Sciatic nerve (tissue), 2 donors: ENCODE results near the gene USP43. TPM values are rescaled to one million over a fixed set of nuclear protein-coding genes. Genes with fewer than 3 reads are reported as not detected.

ENCODE experiments used
- ATAC-seq: fragments of 200-7000 bp; cut with Tn5 transposase; one replicate; pipeline ENCODE4 v1.9.1; 2020; ENCODE audit warnings: mild to moderate bottlenecking, moderate library complexity
- DNase-seq: peaks from one replicate; pipeline ENCODE4 v3.0.0-alpha.2; 2020; ENCODE audit warnings: low spot score
- intact Hi-C: fragments of 100-400 bp; cut with DNase I; formaldehyde crosslinking; loops from one replicate; pipeline ENCODE4 v1.14.2; 2022
- total RNA-seq: library from RNA; stranded (reverse); fragmentation: NEBNext Ultra II Directional; extraction: Animal tissue kit (Norgen Biotek cat#: 25700); gene quantifications from one replicate; pipeline ENCODE4 v1.2.1, GENCODE V29; 2021
- donor health status: DM: no; HTN: no; CAD: no.
- donor health status: DM: no; HTN: no; CAD: no.

USP43 gene
- total RNA-seq, 1 donor from 2014 or later, result 0.18 TPM

DNA sequence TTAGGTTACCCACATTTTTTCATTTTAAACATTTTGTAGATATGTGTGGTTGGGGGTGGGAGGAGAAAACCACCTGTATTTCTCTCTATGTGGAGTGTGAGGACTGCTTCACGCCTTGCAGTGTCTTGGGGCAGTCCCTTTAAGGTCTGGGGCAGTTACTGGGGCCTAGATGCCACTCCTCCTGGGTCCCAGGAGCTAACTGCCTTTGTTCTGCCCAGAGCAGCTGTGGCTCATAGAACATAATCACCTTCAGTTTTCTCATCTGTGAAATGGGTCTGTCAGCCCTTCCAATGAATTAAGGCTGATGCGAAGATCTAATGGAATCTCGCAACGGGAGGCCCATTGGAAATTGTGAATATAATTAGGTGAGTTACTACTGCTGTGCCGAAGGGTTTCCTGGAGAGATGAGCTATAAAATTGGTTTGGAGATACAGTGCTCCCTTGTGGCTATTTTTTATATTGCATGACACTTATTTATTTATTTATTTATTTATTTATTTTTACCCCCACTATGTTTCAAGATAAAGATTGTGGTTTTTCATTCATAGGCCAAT, 123.1 kb downstream of the USP43 start:
- ATAC-seq (no peak), DNase-seq (no peak)
- intact Hi-C loops, result loop anchor here (5.0 kb wide), 1 partner anchor 786 kb away; no protein-coding TSS in a partner anchor

DNA sequence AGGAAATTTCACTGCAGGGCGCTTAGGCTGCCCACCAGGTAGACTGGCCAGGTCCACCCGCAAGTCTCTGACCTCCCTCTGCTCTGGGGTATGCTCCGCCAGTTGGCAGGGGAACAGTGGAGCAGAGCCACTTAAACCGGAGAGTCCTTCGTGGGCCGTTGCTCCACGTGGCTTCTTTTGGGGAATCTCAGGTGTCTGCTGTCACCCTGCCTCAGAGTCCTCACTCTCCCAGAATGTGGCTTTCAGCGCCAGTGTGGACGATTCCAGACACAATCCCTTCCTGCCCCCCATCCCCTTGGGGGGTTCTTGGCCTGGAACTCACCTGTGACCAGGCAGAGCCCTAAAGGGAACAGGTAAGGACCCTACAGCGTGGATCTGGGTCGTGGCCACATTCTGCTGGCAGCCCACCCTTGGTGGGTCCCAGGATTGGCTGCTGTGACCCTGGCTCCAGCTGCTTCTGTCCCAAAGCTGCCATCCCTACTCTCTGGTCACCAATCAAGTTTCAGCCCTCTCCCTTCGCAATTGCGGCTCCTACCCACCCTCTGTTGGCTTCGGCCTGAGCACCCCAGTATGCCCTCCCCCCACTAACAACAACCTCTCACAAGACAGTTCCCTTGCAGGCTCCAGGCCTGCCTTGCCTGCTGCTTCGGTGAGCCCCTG, 123.8 kb downstream of the USP43 start:
- DNase-seq (no peak), ATAC-seq (no peak)
- intact Hi-C loops, result loop anchor here (5.0 kb wide), 1 partner anchor 787 kb away; no protein-coding TSS in a partner anchor

GRCh38 chr17:9771465-9771864, 126.1 kb downstream of the USP43 start:
- intact Hi-C loops, result no loop called here
- ATAC-seq (no peak), DNase-seq (no peak)

DNA sequence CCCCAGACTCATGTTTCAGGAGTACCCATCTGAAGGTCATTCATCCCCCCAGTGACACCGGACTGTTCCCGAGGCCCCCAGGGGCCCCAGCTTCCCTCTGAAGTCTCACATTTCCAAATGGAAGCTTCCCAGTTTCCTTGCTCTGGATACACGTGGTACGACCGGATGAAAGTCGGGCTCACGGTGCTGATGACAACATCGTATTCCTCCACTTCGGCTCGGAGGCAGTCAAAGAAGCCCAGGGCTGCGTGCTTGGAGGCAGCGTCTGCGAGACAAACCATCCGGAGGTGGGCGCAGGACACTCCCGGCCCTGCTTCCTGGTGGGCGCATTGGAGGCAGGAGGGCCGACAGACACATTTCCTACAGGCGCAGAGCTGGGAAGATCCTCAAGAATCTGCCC, 127.3 kb downstream of the USP43 start:
- ATAC-seq (no peak), DNase-seq (no peak)
- intact Hi-C loops, result no loop called here

DNA sequence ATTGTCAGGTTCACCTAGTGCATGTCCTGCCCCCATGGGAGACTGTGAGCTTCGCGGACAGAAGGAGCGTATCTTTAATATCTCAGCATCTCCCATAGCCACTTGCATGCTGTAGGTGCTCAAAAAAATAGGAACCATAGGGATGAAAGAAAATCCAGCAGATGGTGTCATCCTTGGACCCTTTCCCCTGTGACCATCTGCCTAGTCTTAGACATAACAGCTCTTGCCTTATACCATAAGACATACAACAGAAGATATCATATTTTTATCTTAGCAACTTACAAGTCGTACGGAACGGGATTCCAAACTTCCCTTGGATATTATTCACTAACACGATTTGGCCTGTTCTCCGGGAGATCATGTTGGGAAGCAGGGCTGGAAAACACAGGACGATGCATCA, 131.6 kb downstream of the USP43 start:
- intact Hi-C loops, result no loop called here
- ATAC-seq, result no peak

More for the DNA sequence above, 131.6 kb downstream of the USP43 start:
- DNase-seq, result no peak

Other genes starting within 250 kb of the USP43 start
- 67.0 TPM for gene STX8, start 69.7 kb upstream of the USP43 start, total RNA-seq
- gene CFAP52, start 68.9 kb upstream of the USP43 start, total RNA-seq, result not detected
- not detected for gene DHRS7C, start 146.1 kb downstream of the USP43 start, total RNA-seq
- gene GSG1L2, start 176.6 kb downstream of the USP43 start, total RNA-seq, result not detected
- gene GLP2R, start 180.4 kb downstream of the USP43 start, total RNA-seq, result 0.18 TPM